Activated T-cell treated with anti-CD3 and anti-CD28 coated beads for 4 hours (primary cell): ENCODE data around the gene ALOX5AP.

ENCODE experiments used
- DNase-seq: peaks from one replicate; pipeline ENCODE4 v3.0.0-alpha.2; 2020

ALOX5AP gene

GRCh38 chr13:30735025-30735871, at the start of gene ALOX5AP:
ALOX5AP (plus strand) TSS chr13:30735543; CDS start chr13:30735606, 63 bp downstream.
- no peak for DNase-seq

- no peak for DNase-seq
Measured at GRCh38 chr13:30685987-30686386, 49.4 kb upstream of the ALOX5AP start.

- DNase-seq = no peak
Measured at GRCh38 chr13:30687601-30688000, 47.7 kb upstream of the ALOX5AP start.

GRCh38 chr13:30689752-30690151, 45.6 kb upstream of the ALOX5AP start:
- no peak for DNase-seq

GRCh38 chr13:30690282-30691188, 44.8 kb upstream of the ALOX5AP start:
- no peak for DNase-seq

- no peak for DNase-seq
Measured at GRCh38 chr13:30692113-30692512, 43.2 kb upstream of the ALOX5AP start.

- DNase-seq = no peak
Measured at GRCh38 chr13:30696278-30697176, 38.8 kb upstream of the ALOX5AP start.

GRCh38 chr13:30697177-30697953, 38.0 kb upstream of the ALOX5AP start:
- DNase-seq = no peak

GRCh38 chr13:30697996-30698401, 37.3 kb upstream of the ALOX5AP start:
- no peak for DNase-seq

- DNase-seq = no peak
Measured at GRCh38 chr13:30698488-30699005, 36.8 kb upstream of the ALOX5AP start.

GRCh38 chr13:30700364-30700763, 35.0 kb upstream of the ALOX5AP start:
- no peak for DNase-seq

GRCh38 chr13:30702006-30702405, 33.3 kb upstream of the ALOX5AP start:
- no peak for DNase-seq

GRCh38 chr13:30704596-30704995, 30.7 kb upstream of the ALOX5AP start:
- DNase-seq = no peak

GRCh38 chr13:30705680-30706079, 29.7 kb upstream of the ALOX5AP start:
- no peak for DNase-seq

GRCh38 chr13:30708541-30708940, 26.8 kb upstream of the ALOX5AP start:
- no peak for DNase-seq

GRCh38 chr13:30710442-30710841, 24.9 kb upstream of the ALOX5AP start:
- no peak for DNase-seq

GRCh38 chr13:30711375-30711774, 24.0 kb upstream of the ALOX5AP start:
- DNase-seq = no peak

GRCh38 chr13:30711837-30712236, 23.5 kb upstream of the ALOX5AP start:
- no peak for DNase-seq

- DNase-seq = no peak
Measured at GRCh38 chr13:30712536-30713532, 22.5 kb upstream of the ALOX5AP start.

GRCh38 chr13:30714629-30715371, 20.5 kb upstream of the ALOX5AP start:
- DNase-seq = no peak
